Measurements from ENCODE around the gene LPO.

Gene LPO

GRCh38 chr17:58229881-58230280 is 8.5 kb upstream of the LPO start:
- no peak for DNase-seq

DNA sequence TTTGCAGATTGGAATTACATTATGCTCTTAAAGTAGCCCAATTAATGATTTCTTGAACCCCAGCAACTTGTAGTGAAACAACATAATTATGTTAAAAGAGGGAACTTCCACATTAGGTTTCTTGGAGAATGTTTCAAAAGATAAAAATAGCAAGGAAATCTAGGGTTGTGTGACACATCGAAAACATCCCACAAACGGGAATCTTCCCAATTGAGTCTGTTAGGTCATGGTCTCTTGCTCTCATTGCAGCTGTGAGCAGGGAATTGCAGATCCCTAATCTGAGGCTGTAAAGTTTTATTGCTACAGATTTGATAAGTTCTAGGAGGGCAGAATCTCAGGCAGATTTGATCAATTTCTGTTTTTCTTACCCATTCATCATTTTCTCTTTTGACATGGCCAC is 6.7 kb upstream of the LPO start:
- DNase-seq, result no peak

DNA sequence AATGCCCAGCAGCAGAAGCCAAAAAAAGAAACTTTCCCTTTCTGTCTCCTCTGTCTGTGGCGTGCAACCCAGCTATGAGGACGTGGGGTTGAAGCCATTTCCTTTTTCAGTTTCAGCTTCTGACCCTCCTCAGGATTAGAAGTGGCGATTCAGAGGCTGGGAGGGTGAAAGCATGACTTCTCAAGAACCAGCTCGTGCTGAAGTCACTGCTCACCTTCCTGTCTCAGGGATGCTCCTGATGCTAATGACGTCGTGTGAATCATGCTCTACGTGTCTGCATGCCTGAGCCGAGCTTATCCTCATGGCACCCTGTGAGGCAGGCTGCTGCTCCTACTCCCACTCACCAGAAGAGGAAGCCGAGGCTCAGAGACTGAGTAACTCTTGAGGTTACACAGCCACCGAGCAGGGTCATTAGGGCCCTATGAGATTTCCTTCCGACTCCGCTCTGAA is 5.7 kb upstream of the LPO start:
- DNase-seq, result peak; percentile 69

- DNase-seq, result no peak
Observed at GRCh38 chr17:58233543-58233942, 4.8 kb upstream of the LPO start.

DNA sequence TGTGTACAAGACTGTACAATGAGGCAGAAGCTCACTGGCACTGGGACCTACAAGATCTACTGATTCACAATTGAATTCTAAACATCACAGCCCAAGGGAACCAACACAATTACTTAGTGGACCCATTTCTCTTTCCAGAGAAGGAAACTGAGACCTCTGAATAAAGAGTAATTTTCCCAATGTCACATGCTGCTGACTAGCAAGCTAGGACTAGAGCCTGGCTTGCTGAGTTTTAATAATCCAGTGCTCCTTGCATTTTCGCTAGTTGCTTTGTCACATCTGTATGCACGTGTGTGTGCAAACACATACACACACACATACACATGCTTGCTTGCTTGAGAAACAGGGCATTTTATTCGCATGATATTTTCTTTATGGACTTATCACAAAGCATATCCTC is 3.9 kb upstream of the LPO start:
- no peak for DNase-seq

DNA sequence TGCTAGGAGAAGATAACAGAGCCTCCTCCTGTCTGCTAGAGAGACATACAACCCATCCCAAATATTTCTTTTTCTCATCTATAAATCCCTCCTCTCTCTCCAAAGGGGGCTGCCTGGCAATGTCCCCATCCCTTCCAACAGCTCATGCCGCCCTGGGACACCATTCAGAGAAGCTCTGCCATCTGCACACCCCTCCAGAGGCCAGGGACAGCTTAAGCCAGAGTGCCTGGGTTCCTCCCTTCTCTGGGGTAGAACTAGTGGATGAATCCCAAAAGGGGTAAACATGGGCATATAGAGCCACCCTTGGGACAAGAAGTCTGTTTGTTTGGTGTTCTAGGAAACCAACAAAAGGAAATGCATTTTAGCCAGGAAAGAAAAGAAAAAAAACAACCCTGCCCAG is 2.6 kb upstream of the LPO start:
- no peak for DNase-seq

DNA sequence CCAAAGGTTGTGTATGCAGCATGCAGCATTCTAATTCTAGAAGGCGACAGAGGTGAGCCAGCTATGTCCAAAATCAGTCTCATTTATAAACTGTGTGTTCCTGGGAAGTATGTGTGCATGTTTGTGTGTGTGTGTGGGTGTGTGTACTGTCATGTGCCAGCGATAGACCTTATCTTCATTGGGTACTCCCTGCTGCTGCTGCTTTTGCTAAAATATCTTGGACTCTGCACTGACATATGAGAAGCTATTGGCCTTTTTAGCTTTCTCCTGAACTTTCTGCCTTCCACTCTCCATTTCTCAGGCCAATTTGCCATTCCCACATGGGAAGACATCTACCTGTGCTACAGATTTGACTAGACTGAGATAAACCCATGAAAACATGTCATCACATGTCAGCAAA is 2.0 kb upstream of the LPO start:
- no peak for DNase-seq

DNA sequence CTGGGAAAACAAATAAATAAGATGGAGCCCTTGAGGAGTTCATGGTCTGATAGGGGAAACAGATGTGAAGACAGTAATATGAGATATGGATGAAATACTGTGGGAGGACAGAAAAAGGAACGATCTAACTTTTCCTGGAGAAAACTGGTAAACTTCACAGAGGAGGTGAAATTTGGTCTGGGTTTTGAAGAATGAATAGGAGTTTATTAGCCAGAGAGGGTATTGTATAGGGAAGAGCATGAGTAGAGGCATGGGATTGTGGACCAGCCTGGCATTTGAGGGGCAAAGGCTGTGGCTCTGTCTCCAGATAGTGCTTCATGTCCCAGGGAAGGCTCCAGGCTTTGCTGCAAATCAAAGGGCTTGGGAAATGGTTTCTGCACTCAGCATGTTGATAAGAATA is 1.6 kb downstream of the LPO start:
- DNase-seq, result no peak

DNA sequence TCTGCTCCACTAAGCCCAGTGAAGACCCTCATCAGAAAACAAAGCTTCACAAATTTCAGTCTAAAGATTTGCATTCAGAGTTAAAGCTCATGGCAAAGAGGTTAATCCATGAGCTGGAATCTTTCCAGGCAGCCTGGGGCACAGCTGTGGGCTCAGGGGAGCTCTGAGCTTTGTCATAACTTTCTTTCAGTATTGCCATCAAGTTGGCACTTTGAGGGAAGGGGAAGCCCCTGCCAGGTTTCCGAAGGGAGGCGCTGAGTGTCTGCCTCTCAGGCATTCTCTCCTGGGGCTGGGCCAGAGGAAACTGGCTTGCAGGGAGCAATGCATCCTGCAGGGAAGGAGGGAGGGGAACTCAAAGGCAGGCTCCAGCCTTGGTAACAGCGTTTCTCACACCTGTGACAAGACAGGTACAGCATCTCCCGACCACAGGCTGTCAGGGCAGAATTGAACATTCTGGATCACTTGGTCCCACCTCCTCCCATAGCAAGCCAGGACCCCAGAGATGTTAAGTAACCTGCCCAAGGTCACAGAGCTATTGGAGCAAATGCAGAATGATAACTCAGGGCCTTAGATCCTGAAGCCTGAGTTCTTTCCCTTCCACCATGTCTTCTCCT is 3.9 kb downstream of the LPO start:
- DNase-seq, result peak; percentile 47

GRCh38 chr17:58244963-58245362 is 6.6 kb downstream of the LPO start:
- DNase-seq, result no peak

DNA sequence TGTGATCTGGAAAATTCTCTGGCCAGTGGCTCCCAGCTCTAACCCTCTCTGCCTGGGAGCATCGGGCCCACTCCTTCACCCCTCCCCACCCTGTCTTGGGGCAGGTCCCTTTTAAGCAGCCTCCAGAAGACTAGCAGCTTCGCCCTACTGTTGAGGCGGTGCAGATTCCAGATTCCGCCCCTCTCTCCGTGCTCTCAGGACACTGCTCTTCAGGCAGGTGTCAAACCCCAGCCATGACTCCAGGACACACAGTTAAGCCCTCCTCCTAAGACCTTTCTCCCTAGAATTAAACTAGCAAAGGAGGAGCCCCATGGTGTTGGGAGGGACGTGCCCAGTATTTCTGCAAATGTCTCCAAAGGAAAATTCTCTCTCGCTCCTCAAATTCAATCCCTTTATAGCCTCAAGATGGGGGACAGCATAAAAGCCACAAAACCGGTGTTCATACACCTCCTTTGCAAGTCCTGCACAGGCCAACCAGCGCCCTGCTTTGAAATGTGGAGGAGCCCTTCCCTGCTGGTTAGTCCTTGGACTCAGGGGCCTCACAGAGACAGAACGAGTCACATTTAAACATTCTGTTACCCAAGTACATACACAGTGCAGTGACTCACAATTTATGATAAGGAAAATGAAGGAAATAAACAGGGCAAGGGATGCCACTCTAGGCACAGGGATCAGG is 7.2 kb downstream of the LPO start:
- no peak for DNase-seq

DNA sequence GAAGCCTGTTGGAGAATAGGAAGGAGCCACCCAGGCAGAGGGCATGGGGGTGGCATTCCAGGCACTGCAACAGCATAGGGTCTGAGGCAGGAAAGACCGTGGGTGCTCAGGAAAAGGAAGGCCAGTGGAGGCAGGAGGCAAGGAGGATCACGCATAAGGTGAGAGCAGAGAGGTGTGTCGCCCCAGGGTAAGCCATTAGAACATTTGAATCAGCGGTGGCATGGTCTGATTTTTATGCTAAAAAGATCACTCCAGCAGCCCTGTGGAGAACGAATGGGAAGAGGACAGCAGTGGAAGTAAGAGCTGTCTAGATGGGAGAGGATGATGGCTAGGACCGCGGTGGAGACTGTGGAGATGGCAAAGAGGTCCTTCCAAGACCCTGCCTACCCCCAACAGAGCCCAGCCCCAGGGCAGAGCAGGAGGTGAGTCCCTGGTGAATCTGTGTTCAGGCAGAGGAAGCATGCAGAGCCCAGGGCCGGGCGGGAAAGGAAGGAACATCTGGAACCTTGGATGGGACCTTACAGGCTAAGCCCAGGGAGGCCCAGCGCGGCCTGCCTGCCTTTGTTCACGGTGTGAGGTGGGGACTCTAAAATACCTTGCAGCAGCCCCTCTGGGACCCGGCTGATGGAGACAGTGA is 7.8 kb downstream of the LPO start:
- DNase-seq, result no peak

- DNase-seq, result no peak
Observed at GRCh38 chr17:58246781-58247180, 8.4 kb downstream of the LPO start.

DNA sequence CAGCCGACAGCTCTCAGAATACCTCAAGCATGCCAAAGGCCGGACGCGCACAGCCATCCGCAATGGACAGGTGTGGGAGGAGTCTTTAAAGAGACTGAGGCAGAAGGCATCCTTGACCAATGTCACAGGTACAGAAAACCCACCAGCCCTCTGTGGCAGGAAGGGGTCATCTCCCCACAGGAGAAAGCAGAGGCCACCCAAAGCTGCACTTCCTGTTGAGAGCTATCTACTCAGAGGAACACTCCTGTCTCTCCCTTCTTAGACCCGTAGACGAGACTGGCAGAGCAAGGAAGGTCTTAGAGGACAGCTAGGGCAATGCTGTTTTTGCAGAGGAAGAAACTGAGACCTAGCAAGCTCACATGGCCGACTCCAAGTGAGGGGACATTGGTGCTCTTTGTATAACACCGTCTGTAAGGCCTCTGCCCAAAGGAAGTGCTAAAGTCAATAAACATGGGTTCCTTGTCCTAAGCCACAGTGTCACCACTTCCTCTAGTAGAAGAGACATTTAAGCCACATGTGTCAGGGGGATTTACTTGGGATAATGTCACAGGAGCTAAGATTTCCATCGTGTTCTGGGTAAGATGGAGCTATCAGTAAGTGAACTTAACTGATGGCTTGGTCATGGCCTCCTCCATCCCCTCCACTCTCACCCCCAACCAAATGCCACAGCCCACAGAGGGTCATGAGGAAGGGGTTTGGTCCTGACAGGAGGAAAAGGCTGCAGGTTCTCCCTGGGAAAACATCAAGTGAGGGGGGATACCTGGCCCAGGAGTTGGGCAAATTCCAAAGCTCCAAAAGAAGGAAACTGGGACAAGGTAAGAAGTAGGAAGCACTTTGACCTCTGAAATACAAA is 9.4 kb downstream of the LPO start:
- no peak for DNase-seq

GRCh38 chr17:58248955-58249269 is 10.5 kb downstream of the LPO start:
- no peak for DNase-seq

DNA sequence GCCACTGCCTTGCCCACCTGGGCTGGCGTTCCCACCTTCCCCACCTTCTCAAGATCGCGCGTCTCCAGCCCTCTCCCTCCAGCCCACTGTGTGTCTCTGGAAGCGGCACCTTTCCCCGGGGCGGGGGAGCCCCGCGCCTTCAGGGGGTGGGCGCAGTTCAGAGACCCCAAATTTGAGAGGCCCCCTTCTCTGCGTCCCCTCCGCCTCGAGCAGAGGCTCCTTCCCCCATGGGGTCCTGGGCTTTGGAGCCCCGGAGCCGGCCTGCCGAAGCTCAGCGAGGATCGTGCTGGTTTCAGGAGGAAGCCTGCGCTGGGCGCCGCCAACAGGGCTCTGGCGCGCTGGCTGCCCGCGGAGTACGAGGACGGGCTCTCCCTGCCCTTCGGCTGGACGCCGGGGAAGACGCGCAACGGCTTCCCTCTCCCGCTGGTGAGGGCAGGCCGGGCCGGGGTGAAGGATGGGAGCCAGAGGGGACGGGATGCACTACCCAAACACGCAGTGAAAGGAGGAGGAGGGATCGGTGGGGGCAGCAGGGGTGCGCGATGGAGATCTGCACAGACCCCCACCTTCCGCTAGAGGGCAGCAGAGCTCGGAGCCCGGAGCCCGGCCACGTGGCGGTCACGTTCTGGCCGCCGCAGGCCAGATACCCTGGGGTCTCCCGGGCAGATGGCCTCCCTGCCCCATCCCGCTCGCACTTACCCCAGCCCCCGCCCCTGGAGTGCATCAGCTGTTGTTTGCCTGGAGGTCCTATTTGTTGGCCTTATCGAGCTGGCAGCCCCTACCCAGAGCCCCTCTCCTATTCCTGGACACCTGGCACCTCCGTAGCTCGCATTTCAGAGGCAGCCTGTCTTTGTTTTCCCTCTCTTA is 11.1 kb downstream of the LPO start:
- peak; percentile 73 for DNase-seq

DNA sequence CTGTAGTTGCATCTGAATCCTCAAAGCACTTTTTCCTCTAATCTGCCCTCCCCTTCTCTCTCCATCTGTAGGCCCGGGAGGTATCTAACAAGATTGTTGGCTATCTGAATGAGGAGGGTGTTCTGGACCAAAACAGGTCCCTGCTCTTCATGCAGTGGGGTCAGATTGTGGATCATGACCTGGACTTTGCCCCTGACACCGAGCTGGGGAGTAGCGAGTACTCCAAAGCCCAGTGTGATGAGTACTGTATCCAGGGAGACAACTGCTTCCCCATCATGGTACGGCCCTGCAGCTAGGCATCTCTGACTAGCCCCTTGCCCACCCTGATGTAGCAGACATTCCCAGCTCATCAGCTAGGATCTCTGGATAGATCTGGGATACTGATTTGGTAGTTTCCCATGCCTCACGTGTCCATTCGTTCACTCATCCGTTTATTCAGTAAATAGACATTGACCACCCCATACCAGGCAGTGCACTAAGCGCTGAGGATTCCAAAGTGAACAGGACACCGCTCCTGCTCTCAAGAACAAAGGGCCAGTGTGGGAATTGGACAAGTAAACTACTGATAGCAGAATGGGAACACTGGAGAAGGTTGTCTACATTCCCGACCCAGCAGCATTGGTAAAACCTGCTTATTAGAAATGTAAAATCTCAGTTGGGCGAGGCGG is 12.1 kb downstream of the LPO start:
- DNase-seq, result no peak

DNA sequence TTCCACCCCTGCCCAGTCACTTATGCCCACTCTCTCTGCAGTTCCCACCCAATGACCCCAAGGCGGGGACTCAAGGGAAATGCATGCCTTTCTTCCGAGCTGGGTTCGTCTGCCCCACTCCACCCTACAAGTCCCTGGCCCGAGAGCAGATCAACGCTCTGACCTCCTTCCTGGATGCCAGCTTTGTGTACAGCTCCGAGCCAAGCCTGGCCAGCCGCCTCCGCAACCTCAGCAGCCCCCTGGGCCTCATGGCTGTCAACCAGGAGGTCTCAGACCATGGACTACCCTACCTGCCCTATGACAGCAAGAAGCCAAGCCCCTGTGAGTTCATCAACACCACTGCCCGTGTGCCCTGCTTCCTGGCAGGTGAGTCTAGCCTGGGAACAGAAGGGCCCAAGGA is 13.8 kb downstream of the LPO start:
- no peak for DNase-seq

DNA sequence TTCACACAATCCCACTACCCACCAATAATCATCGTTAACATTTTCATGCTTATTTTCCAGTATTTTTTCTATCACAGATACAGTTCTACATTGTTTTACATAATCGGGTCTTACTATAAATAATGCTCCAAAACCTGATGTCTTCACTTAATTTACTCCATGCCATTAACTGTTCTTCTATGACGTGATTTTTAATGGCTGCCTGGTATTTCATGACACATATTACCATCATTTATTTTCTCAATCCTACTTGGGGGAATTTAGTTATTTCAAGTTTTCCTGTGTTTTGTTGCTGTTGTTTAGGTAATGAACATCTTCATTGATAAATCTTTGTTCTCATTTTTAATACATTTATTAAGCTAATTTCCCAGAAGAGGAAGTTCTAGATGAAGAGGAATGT is 14.7 kb downstream of the LPO start:
- no peak for DNase-seq

DNA sequence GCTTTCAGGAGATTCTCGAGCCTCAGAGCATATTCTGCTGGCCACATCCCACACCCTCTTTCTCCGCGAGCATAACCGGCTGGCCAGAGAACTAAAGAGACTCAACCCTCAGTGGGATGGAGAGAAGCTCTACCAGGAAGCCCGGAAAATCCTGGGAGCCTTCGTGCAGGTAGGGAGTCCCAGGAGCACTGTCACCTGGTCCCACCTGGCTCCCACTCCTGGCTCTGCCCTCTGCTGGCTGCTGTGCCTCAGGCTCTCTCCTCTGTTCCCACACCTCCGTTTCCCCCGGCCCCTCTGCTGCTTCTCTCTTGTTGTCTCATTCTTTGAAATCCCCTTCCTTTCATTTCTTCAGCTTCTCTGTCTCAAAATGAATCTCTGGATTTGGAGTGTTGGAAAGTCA is 16.4 kb downstream of the LPO start:
- no peak for DNase-seq

GRCh38 chr17:58262149-58262548 is 23.8 kb downstream of the LPO start:
- no peak for DNase-seq

DNA sequence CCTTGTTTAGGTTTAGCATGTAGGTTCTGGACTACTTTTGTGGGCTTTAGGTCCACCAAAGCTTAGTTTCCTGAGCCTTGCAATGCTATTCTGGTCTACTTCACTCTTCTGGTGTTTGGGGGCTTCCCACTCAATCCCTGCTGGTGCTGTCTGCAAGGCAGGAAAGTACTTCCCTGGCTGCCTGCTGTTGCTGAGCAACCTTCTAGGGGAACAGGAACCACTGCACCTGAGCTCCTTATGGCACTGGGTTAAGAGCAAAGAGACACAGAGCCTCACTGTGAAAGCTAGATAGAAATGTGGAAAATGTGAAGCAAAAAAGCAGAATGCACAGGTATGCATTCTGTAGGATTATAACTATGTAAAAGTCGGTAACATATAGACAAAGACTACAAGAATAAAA is 25.4 kb downstream of the LPO start:
- no peak for DNase-seq
